ENCODE results near the gene TPPP. TPM values are rescaled to one million over a fixed set of nuclear protein-coding genes. Genes with fewer than 3 reads are reported as not detected.

TPPP gene
- total and polyA plus RNA-seq, 2 donors (not counting 1 experiment from before 2014, with no cell fraction given), result 0.06 TPM; not detected in 1

GRCh38 chr5:621341-621761 lies 71.8 kb downstream of the TPPP start:
- intact Hi-C loops (cut with micrococcal nuclease), result no loop called here

GRCh38 chr5:620586-621180 lies 72.5 kb downstream of the TPPP start:
- TF ChIP-seq EZH2 (IDR thresholded peaks at IDR 0.05; ENCODE audit: borderline replicate concordance, insufficient read depth, low read depth, low read length, poor library complexity, severe bottlenecking), result no peak
- TF ChIP-seq CTCF (IDR thresholded peaks at IDR 0.05), result no peak
- H3K4me1 ChIP-seq (ENCODE audit: control insufficient read depth in 2 of 2, insufficient read depth in 2 of 2, low read length in 2 of 2), result no peaks in the 10 kb centered on the region
- Mint-ChIP-seq H3K27ac (no peak overlapping the region), H3K4me3 (no peak overlapping the region), H3K27me3 (no peaks in the 10 kb centered on the region), H3K9me3 (ENCODE audit: insufficient read depth) (no peaks in the 10 kb centered on the region), H3K4me1 (no peaks in the 10 kb centered on the region)
- no peaks in the 10 kb centered on the region for H3K27me3 ChIP-seq (replicated peaks in 1 of 4; ENCODE audit: control extremely low read depth in 1 of 4, control insufficient read depth in 3 of 4, insufficient read depth in 4 of 4, low read length in 3 of 4)
- ChIA-PET CTCF (no interaction called here), POLR2A (no interaction called here)
- peaks cover 18% of the 10 kb centered on the region for H3K79me2 ChIP-seq (ENCODE audit: control insufficient read depth, insufficient read depth, low read length)
- DNase-seq (no peak), ATAC-seq (ENCODE audit: low read depth) (no peak)
- H3K4me2 ChIP-seq (replicated peaks; ENCODE audit: low read depth, low read length, poor library complexity, severe bottlenecking), result no peak overlapping the region
- no peaks in the 10 kb centered on the region for H3K9me3 ChIP-seq (ENCODE audit: control extremely low read depth in 1 of 3, control insufficient read depth in 2 of 3, insufficient read depth in 1 of 3, low read length in 2 of 3)
- no peak overlapping the region for H3K4me3 ChIP-seq (ENCODE audit: control extremely low read depth in 1 of 5, extremely low read depth in 1 of 5, insufficient read depth in 1 of 5, low read depth in 2 of 5, low read length in 4 of 5)
- intact Hi-C loops (cut with micrococcal nuclease), result no loop called here
- WGBS (ENCODE audit: insufficient coverage), result 97% methylated on average over 8 of the region's 8 CpGs
- no peak overlapping the region for H3K9ac ChIP-seq (ENCODE audit: low read length)
- H3K27ac ChIP-seq (ENCODE audit: low read length in 2 of 2), result no peak overlapping the region
- H2AFZ ChIP-seq (ENCODE audit: insufficient read depth, low read depth, low read length, poor library complexity, severe bottlenecking), result no peak overlapping the region
- no peaks in the 10 kb centered on the region for H4K20me1 ChIP-seq (ENCODE audit: control insufficient read depth, insufficient read depth, low read length, poor library complexity, severe bottlenecking)
- peaks cover 0 to 27% of the 10 kb centered on the region in 2 experiments for H3K36me3 ChIP-seq (replicated peaks in 1 of 2; ENCODE audit: control extremely low read depth in 1 of 2, control insufficient read depth in 1 of 2, extremely low read depth in 1 of 2, insufficient read depth in 2 of 2, low read length in 1 of 2)

More at GRCh38 chr5:621341-621761, 71.8 kb downstream of the TPPP start:
- Histone ChIP-seq H3K4me2 (replicated peaks; ENCODE audit: low read depth, low read length, poor library complexity, severe bottlenecking) (no peak overlapping the region), H3K27me3 (replicated peaks in 1 of 4; ENCODE audit: control extremely low read depth in 1 of 4, control insufficient read depth in 3 of 4, insufficient read depth in 4 of 4, low read length in 3 of 4) (no peaks in the 10 kb centered on the region), H3K9ac (ENCODE audit: low read length) (no peak overlapping the region), H3K4me1 (ENCODE audit: control insufficient read depth in 2 of 2, insufficient read depth in 2 of 2, low read length in 2 of 2) (no peaks in the 10 kb centered on the region), H2AFZ (ENCODE audit: insufficient read depth, low read depth, low read length, poor library complexity, severe bottlenecking) (no peak overlapping the region), H3K36me3 (replicated peaks in 1 of 2; ENCODE audit: control extremely low read depth in 1 of 2, control insufficient read depth in 1 of 2, extremely low read depth in 1 of 2, insufficient read depth in 2 of 2, low read length in 1 of 2) (peaks cover 0 to 27% of the 10 kb centered on the region in 2 experiments), H3K9me3 (ENCODE audit: control extremely low read depth in 1 of 3, control insufficient read depth in 2 of 3, insufficient read depth in 1 of 3, low read length in 2 of 3) (no peaks in the 10 kb centered on the region), H3K79me2 (ENCODE audit: control insufficient read depth, insufficient read depth, low read length) (peaks cover 12% of the 10 kb centered on the region), H4K20me1 (ENCODE audit: control insufficient read depth, insufficient read depth, low read length, poor library complexity, severe bottlenecking) (no peaks in the 10 kb centered on the region), H3K4me3 (ENCODE audit: control extremely low read depth in 1 of 5, extremely low read depth in 1 of 5, insufficient read depth in 1 of 5, low read depth in 2 of 5, low read length in 4 of 5) (no peak overlapping the region), H3K27ac (ENCODE audit: low read length in 2 of 2) (no peak overlapping the region)
- 97% methylated on average over 13 of the region's 16 CpGs for WGBS (ENCODE audit: insufficient coverage)
- H3K9me3 Mint-ChIP-seq (ENCODE audit: insufficient read depth), result no peaks in the 10 kb centered on the region
- H3K4me1 Mint-ChIP-seq, result no peaks in the 10 kb centered on the region
- no peak overlapping the region for H3K4me3 Mint-ChIP-seq
- no peak for ATAC-seq (ENCODE audit: low read depth)
- no peak overlapping the region for H3K27ac Mint-ChIP-seq
- CTCF ChIA-PET, result no interaction called here
- no peak for DNase-seq
- POLR2A ChIA-PET, result no interaction called here
- no peaks in the 10 kb centered on the region for H3K27me3 Mint-ChIP-seq
- TF ChIP-seq CTCF (IDR thresholded peaks at IDR 0.05), result no peak

All from B cell (primary cell).